ENCODE results near the gene HOXA6.

The HOXA6 gene

DNA sequence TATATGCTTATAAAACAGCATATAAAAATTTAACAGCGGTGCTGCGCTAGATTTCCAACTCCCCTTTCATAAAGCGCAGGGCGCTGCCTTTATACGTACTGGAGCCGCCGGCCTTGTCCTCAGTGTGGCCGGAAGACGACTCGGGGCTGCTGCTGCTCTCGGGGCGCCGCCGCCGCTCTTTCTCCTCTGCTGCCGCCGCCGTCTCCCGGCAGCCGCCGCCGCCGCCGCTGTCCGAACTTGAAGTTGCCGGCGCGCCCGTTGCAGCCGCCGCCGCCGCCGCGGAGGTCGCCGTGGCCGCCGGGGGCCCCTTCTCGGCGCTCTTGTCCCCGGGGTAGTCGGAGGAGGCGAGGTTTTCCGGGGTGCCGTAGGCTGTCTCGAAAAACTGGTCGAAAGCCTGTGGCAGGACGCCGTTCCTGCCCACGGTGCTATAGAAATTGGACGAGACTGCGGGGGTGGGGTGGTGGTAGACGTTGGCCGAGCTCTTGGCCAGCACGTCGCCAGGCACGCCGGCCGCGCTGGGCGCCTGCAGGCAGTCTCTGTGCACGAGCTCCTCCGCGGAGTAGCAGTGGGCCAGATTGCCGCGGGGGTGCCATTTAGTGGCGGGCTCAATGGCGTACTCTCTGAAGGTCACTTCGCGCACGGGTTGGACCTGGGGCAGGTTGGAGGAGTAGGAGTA lies 36.9 kb upstream of the HOXA6 start:
- DNase-seq, result peak; percentile 49

DNA sequence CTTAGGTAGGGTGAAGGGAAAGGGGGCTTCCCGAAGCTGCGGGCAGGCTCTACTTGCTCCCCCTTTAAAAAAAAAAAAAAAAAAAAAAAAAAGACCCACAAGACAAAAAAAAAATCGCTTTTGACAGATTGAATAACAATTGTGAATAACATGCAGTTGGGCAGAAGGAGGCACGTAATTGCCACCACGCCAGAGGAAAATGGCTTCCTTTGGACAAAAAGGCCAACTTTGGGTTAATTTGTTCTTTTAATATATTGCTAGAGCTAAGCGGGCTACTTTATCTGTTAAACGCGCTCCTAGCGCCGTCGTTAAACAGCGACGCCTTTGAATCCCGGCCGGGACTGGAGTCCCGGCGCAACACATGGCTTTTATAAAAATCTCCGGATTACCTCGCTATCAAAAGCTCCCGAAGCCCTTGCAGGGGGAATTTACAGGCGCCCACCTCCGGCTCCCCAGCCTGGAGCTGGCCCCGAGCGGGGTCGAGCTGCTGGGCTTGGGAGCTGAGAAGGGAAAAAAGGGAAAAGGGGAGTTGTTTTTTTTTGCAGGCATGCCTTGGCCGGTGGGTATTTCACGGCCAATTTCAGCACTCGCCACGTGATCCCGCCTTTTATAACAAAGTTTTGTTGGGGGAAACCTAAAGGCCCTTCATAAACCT lies 36.2 kb upstream of the HOXA6 start:
- peak; percentile 33 for DNase-seq

DNA sequence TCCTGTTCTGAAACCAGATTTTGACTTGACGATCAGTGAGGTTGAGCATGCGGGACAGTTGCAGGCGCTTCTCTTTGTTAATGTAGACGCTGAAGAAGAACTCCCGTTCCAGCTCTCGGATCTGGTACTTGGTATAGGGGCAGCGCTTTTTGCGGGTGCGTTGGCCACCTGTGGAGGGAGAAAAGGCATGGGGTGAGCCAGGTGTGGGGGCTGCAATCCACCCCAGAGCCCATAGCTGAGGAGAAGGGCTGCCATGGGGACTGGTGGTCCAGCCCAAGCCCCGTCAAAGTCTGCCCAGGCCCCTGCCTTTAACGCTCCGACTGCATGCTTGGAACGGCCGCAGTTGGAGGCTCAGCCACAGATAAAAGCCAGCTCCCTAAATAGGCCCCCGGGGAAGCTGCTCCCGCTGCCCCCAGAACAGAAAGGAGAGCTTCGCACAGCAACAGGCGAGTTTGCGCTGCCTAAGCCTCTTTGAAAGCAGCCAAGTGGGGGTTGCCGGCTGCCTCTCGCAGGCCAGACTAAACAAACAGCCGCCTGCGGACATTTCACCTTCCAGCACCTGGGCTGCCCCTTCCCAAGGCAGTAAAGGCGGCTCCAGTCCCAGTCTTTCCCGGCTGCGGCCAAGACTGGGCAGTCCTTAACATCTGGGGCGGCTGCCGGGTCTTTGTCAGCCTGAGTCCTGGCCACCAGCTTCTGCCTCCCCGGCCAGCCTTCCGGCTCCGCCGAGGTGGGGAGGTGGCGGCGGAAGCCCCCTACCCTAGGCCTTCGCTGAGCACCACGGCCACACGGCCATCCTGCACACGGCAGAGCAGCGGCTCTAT lies 35.5 kb upstream of the HOXA6 start:
- DNase-seq, result peak; percentile 39

DNA sequence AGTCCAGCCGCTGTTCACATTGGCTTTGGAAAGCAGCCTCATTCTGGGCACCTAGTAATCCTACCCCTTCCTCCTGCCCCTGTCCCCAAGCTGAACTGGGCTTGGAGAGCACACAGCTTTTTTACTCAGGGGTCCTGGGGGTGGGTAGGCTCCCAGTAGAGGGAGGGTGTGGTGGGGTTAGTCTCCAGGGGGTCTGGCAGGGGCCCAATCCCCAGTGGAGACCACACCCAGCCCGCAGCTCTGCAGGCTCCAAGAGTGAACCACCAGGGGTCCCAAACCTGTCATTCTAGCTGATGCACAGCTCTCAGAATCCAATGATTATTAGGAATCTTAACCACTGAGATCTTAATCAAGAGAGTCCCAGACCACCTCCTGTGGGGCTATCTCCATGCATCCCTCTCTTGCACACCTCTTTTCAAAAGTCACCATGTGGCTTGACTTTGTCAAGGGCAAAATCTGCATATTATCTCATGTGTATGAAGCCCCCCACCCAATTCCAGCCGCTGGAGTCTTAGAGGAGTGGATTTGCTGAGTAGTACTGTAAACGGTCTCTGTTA lies 34.8 kb upstream of the HOXA6 start:
- DNase-seq, result peak; percentile 50

DNA sequence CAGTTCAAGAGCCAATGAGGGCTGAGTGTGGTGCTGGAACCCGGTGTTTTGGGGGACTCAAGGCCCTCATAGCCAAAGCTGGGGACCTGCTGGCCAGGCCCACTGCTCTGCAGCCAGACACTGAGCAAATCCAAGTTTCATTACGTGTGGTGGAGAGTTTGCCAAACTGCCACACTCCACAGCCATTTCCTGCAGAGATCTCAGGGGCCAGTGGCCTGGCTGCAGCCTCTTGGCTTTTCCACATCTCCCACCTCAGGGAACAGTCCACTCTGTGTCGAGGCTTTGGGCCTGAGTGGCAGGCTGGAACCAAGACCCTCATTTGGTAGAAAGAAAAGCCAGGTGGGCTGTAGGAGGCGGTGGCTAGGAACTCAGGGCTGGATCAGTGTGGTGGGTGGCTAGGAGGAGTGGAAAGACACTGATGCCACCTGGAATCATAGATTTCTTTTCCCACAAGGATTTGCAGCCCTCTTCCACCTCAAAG lies 34.3 kb upstream of the HOXA6 start:
- DNase-seq, result peak; percentile 61

DNA sequence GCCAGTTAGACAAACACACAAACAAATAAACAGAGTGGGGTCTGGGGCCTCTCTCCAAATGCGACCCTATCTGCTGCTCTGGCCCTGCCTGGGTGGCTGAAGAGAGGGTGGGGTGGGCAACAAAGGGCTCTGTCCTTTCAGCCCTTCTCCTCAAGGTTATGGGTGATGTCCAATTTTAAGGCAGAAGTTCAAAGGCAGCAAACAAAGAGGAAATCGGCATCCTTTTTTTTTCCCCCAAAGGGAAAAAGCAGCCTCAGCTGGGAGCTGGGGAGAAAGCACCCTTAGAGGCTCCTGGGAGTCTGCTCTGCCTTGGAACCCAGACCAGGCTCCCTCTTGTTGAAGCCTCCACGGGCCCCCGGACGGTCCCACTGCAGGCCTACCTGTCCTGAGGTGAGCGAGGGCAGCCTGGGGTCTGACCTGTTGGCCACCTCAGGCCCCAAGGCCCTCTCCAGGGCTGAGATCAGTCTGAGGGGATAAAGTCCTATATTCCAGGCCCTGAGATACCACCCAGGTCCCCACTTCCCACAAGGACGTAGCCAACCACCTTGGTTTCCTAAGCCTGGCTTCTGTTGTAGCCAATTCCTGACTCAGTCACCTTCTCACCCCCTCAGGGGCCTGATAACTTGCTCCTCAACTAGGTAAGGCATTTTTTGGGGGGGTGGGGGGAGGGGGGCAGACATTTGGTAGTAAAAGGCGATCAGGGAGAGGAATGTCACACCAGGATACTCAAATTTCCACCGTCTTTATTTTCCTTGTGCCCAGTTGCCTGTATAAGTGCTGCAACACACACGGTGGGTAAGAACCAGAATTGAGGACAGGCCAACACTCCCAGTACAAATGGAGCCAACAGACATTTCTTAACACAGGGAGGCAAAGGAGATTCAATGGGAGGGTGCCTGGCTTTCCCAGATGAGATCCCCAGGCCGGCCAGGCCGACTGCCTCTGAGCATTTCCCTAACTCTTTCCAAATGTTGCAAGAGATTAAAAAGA lies 33.2 kb upstream of the HOXA6 start:
- peak; percentile 40 for DNase-seq

DNA sequence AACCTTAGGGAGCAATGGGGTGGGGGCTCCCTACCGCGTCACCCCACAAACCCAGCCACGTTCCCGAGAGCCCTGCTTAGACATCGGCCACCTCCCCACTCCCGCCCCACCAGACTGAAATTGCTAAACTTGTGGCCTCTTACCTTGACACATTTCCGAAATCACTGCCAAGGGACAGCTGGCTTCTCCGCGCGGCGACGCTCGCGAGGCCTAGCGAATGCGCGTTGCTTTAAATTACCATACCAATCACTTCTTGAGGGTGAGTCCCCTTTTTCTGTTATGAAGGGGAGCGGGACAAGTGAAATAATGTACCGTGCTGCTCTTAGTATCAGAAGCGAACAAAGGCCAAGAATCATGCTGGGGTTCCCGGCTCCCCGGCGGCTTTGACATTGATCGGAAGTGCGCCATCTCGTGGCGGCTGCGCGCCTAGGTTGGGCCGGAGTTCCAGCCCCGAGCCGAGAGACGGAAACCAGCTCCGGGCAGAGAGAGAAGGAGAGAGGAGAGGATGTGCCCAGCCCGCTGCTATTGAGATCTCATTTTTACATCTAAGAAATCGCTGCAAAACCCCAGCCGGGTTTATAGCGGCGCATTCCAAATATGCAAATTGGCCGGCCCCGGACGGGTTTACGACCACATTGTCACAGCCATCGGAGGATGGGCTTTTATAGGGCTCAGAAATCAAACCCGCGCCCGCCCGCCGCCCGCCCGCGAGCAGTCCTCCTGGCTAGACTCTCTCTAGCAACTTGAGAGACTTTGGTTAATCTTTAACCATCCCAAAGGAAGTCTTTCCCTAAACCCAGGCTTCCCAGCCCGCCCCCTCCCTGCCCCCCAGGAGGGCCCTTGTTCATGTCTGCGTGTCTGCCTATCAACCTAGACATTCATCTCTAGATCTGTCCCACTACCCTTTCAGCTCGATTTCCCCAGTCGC lies 32.2 kb upstream of the HOXA6 start:
- peak; percentile 93 for DNase-seq

DNA sequence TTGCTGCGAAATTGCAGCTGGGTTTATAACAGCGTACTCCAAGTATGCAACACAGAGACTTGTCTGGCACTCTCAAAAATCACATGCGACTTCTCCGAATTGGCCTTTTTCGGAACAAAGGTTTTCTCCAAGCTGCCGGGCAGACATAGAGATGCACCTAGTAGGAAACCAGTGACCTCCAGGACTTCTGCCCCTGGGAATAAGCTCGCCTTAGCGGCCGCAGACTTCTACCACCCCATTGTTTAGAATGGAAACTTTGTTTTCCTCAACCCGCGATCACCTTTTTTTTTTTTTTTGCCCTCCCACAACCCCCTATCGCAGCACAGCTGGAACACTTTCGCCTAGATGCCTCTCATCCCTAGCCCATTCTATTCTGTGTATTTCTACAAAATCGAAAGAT lies 31.5 kb upstream of the HOXA6 start:
- DNase-seq, result peak; percentile 40

DNA sequence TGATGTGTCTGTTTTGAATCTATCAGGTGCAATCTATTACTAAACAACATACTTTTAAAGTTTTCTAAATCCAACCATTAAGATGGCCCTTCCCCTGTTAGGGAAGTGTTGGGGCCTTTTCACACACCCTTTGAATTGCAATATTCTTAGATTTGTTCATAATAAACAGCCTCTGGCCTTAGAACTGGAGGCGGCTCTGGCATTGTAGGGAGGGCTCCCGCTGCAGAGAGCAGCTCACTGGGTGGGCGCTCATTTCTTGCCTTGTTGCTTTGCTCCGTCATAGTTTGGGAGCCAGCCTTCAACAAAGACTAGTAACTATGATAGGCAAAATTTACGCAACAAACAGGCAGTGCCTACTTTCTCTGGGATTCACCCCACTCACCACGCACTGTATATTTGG lies 30.8 kb upstream of the HOXA6 start:
- peak; percentile 76 for DNase-seq

DNA sequence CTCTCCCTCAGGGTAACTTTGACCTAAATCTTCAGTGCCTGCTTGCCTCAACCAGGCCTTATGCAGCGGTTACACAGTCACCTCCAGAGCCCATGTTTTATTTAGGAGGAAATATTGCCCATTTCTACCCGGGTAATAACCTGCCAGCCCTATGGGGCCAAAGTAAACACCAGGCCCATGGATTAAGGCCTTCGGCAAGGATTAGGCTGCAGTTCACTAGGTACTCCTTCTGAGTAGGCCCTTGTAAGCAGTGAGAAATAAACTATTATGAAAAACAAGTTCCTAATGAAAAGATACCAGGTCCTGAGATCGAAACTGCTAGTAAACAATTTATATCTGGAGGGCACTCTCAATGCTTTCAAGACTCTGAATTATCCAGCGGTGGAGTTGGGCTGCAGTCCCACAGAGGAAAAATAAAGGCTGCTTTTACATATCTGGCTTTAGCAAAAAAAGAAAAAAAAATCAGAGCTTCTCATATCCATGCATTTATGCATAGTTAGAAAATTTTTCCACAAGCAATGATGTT lies 30.3 kb upstream of the HOXA6 start:
- peak; percentile 32 for DNase-seq

DNA sequence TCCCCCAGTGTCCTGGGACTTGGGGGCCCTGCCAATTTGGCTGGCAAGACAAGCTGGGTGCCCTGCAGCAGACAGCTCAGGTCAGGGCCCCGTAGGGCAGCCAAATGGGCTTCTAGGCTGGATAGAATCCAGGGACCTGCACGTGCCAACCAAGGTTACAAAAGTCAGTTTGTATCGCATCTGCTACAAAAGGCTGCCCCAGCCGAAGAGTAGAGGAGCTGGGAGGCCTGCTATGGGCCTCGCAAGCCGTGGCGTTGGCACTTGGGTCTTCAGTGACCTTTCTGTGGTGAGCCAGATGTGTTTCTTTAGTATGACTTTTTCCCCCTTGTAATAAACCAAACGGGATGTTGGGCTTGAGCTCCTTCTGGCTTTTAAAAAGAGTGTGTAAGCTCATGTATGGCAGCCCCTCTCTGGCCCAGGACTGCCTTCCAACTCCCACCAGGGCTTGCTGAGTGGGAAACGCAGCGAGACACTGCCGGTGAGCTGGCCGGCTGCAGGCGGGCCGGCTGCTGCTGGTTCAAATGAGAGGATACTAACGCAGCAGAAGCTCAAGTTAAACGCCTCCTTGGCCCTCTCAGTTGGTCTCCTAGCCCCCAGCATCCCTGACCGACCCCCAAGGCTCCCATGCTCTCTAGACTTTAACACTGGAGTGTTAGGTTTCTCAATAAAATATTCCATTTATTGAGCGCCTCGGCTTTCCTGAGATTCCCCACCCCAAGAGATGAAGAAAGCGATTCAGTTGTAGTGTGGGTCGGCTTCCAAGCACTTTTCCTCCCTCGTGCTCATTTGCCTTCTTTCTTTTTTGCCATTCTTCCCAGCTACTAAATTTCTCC lies 29.6 kb upstream of the HOXA6 start:
- peak; percentile 61 for DNase-seq

DNA sequence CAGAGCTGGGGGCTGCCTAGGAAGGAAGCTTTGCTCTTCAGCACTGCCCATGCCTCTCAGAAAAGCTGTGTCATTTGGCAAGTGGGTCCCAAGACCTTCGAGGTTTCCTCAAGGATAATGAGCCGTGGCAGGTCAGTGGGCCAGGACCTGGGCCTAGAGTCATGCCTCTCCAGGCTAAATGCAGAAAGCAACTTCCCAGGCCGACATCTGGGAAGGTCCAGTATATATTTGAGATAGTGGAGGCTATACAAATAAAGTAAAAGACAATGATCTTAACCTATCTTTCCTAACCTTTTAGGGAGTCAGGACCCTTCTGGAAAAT lies 28.9 kb upstream of the HOXA6 start:
- DNase-seq, result no peak

DNA sequence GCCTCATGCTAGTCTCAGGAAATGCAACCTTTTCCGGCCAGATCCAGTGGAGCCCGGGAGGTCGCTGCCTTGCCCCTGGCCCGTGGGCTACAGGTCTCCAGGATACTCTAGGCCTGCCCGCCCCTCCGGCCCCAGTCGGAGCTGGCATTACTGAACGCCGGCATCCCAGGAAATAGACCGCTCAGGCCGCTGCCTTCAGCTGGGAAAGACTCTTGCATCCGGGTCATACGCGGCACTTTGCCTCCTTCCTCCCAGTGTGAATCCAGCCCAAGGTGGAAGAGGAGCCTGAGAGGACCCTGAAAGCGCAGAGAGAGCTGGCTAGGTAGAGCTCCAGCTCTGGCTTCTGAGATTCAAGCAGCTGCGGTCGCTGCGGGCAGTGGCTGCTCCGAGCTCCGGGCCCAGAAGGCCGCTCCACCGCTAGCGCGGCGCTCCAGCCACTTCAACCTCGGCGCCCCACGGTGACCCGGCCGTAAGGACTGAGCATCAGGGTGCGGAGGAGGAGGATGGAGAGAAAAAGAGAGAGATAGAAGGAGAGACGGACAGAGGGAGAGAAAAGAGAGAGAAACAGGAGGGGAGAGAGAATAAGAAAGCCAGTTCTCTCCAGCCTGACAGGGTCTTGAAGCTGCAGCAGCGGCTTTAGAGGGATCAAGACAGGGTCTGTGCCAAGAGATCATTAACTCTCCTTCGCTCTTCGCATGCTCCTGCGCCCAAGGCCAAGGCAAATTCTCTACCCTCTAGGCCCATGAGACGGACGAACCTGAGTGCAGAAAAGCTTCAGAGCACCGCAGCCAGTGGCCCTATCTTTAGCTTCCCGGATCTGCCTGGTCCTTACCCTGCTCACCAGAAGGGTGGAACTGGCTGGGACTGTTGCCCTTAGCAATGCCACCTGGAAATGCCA lies 28.3 kb upstream of the HOXA6 start:
- DNase-seq, result peak; percentile 67

DNA sequence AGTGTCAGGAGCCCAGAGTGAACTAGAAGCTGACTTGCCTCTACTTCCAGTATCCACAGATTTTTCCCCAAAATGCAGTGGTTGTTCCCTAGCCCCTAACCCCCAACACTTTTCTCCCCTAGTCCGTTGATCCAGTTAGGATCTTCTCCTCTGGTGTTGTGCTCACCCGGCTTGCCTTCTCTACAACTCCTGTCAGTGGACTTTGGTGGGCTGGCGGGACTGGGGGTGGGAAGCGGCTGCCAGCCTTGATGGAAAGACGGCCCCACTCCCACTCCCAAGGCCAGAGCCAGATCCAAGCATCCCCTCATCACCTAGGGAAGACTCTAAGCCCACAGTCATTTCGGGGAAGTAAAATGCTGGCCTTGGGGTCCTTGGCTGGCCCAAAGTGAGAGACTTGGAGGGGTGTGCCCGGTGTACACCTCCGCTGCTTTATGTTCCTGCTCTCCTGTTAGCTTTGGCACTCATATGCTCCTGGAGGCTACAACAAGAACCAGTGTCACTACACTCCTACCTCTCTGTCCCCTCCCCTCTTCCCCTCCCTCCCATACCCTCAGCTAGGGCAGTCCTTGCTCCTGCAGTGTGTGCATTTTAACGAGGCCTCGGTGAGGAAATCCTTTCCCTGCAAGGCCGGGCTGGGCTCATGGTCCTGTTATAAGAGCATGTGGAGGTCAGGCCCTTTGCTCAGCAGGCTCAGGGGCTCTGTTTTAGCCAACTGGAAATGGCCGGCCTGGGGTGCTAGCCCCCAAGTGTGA lies 27.5 kb upstream of the HOXA6 start:
- DNase-seq, result peak; percentile 79

DNA sequence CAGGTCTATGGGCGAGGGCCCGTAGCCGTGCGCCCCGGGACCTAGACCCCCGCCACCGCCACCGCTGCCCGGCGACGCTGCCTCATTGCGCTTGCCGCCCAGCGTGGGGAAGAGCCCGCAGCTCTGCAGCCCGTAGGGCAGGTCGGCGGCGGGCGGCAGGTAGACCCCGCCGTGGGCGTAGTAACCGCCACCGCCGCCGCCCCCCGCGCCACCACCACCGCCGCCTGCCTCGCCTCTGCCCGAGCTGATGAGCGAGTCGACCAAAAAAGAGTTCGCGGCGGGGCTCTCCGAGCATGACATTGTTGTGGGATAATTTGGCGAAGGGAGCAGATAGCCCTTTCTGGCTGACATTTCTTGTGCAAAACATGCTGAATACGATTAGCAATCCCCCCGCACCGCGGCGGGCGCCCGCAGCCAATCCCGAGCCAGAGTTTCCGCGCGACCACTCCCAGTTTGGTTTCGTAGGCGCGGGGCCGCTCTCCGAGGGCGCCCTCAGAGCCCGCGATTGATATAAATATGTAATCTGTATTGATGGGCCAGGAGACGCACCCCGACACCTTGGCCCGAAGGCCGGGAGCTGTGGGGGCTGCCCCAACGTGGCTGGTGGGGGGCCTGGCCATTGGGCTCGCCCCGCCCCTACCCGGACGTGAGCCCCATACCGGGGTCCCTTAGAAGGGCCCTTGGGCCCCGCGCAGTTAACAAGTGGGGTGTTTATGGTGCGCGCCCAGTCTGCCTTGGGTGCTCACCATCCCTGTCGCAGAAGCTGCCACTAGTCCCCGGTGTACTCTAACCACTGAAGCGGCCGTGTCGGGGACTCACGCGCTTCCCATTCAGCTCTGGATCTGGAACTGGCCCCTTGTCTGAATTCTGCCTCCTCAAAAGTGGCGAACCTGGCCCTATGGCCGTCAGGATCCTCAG lies 26.6 kb upstream of the HOXA6 start, which contains the start of gene HOXA10:
Gene HOXA10, minus strand, starts transcription at position 365 of the 918 bp plus-strand sequence. Its CDS starts 14 bp downstream, at position 351.
- peak; percentile 87 for DNase-seq

DNA sequence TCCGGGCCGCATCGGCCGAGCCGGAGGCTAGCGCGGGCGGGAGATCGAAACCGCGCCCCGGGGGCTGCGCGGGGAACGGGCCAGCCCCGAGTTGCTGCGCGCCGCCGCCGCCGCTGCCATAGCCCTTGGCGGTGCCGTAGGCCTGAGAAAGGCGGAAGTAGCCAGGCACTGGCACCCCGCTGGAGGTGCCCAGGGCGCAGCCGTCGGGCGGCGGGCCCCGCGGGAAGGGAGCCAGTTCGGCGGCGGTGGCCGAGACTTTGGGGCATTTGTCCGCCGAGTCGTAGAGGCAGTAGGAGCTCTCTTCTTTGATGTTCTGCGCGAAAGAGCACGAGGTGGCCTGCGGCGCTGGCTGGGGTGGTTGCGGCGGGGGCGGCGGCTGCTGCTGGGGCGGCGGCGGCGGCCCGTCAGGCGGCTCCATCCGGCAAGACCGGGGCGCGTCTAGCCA lies 26.0 kb upstream of the HOXA6 start:
- DNase-seq, result peak; percentile 50
